Measurements from ENCODE around the gene ADGRB3. TPM values are rescaled to one million over a fixed set of nuclear protein-coding genes. Genes with fewer than 3 reads are reported as not detected.

Gene ADGRB3
- total RNA-seq, 1 donor from 2014 or later = 1.5 TPM

DNA sequence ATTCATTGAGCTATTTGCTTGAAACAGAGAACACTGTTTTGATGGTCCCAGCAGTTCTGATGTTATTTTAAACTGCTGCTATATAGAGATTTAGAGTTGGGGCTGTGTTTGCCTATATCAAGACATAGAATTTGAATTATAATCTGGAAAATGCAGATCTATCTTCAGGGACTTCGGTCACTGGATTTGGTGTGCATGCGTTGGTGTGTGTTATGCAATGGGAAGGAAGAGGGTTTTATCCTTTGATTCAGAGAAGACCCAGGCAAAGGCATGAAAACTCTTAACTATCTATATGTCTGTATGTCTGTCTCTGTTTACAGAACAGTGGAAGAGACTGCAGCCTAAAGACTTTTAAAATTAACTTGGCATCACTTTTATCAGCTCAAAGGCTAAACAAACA is 2.0 kb downstream of the ADGRB3 start:
- Histone ChIP-seq H3K27me3 (peaks cover 91% of the 10 kb centered on the region), H3K9ac (no peak overlapping the region), H3K36me3 (no peaks in the 10 kb centered on the region), H3K27ac (no peak overlapping the region), H3K4me1 (peaks cover 20% of the 10 kb centered on the region), H3K4me2 (no peak overlapping the region), H3F3A (ENCODE audit: low read depth) (peaks cover 16% of the 10 kb centered on the region), H3K9me3 (ENCODE audit: low read depth) (no peaks in the 10 kb centered on the region), H3K4me3 (no peak overlapping the region), H2AFZ (replicated peaks) (no peak overlapping the region), H4K20me1 (ENCODE audit: low read depth) (no peaks in the 10 kb centered on the region), H3K79me2 (ENCODE audit: low read depth) (no peaks in the 10 kb centered on the region)
- Mint-ChIP-seq H3K4me1 (peaks cover 44% of the 10 kb centered on the region), H3K36me3 (no peaks in the 10 kb centered on the region), H3K27ac (no peak overlapping the region), H3K4me3 (peak overlapping the region; percentile 98), H3K9me3 (no peaks in the 10 kb centered on the region), H3K27me3 (ENCODE audit: insufficient read depth, low read depth) (peaks cover 11% of the 10 kb centered on the region)
- TF ChIP-seq EZH2phosphoT487 (IDR thresholded peaks at IDR 0.05) = no peak
- TF ChIP-seq EZH2 (IDR thresholded peaks at IDR 0.05) = no peak
- TF ChIP-seq CTCF (IDR thresholded peaks at IDR 0.05) = no peak
- no peak for DNase-seq (ENCODE audit: low spot score)

DNA sequence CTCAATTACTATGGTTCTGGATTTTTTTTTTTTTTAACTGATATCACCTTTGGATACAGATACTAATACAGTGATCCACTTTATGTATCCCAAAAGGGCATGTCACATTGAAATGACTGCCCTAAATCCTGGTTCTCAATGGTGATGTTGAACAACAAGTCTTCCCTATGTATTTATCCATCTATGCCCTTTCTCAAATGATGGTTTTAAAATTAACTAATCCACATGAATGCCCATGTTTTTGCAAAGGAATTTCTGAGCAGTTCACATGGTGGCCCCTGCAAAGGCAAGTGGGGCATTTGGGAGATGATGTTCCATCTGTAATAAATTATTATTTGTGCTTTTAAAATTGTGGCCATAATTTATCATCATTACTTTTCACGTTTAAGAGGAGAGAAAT is 2.7 kb downstream of the ADGRB3 start:
- Histone ChIP-seq H3K27me3 (peaks cover 84% of the 10 kb centered on the region), H2AFZ (replicated peaks) (no peak overlapping the region), H3K79me2 (ENCODE audit: low read depth) (no peaks in the 10 kb centered on the region), H4K20me1 (ENCODE audit: low read depth) (no peaks in the 10 kb centered on the region), H3K4me2 (no peak overlapping the region), H3K4me1 (peaks cover 20% of the 10 kb centered on the region), H3K4me3 (no peak overlapping the region), H3K27ac (no peak overlapping the region), H3F3A (ENCODE audit: low read depth) (peaks cover 16% of the 10 kb centered on the region), H3K9me3 (ENCODE audit: low read depth) (no peaks in the 10 kb centered on the region), H3K9ac (no peak overlapping the region), H3K36me3 (no peaks in the 10 kb centered on the region)
- peaks cover 42% of the 10 kb centered on the region for H3K4me1 Mint-ChIP-seq
- no peak overlapping the region for H3K27ac Mint-ChIP-seq
- TF ChIP-seq EZH2 (IDR thresholded peaks at IDR 0.05) = no peak
- TF ChIP-seq CTCF (IDR thresholded peaks at IDR 0.05) = no peak
- no peak for TF ChIP-seq EZH2phosphoT487 (IDR thresholded peaks at IDR 0.05)
- H3K36me3 Mint-ChIP-seq = no peaks in the 10 kb centered on the region
- no peaks in the 10 kb centered on the region for H3K9me3 Mint-ChIP-seq
- peaks cover 11% of the 10 kb centered on the region for H3K27me3 Mint-ChIP-seq (ENCODE audit: insufficient read depth, low read depth)
- DNase-seq (ENCODE audit: low spot score) = no peak
- peak overlapping the region; percentile 98 for H3K4me3 Mint-ChIP-seq

- TF ChIP-seq CTCF (IDR thresholded peaks at IDR 0.05) (peak; percentile 92), EZH2phosphoT487 (IDR thresholded peaks at IDR 0.05) (no peak), EZH2 (IDR thresholded peaks at IDR 0.05) (no peak)
- H3K4me3 ChIP-seq = no peak overlapping the region
- Mint-ChIP-seq H3K36me3 (peaks cover 2% of the 10 kb centered on the region), H3K9me3 (no peaks in the 10 kb centered on the region), H3K4me1 (peaks cover 36% of the 10 kb centered on the region), H3K27me3 (ENCODE audit: insufficient read depth, low read depth) (peaks cover 11% of the 10 kb centered on the region), H3K4me3 (no peak overlapping the region), H3K27ac (no peak overlapping the region)
- H3F3A ChIP-seq (ENCODE audit: low read depth) = peaks cover 16% of the 10 kb centered on the region
- no peak overlapping the region for H2AFZ ChIP-seq (replicated peaks)
- H3K27me3 ChIP-seq = peaks cover 78% of the 10 kb centered on the region
- no peaks in the 10 kb centered on the region for H3K79me2 ChIP-seq (ENCODE audit: low read depth)
- H3K27ac ChIP-seq = no peak overlapping the region
- no peak overlapping the region for H3K4me2 ChIP-seq
- H3K9ac ChIP-seq = no peak overlapping the region
- no peaks in the 10 kb centered on the region for H3K36me3 ChIP-seq
- H3K9me3 ChIP-seq (ENCODE audit: low read depth) = no peaks in the 10 kb centered on the region
- DNase-seq (ENCODE audit: low spot score) = peak; percentile 43
- no peaks in the 10 kb centered on the region for H4K20me1 ChIP-seq (ENCODE audit: low read depth)
- H3K4me1 ChIP-seq = peaks cover 20% of the 10 kb centered on the region
Observed at GRCh38 chr6:68638230-68638900, 3.3 kb downstream of the ADGRB3 start.

Data from neural progenitor cell (in vitro differentiated cells).